Endothelial cell of umbilical vein (primary cell): ENCODE measurements around the gene BNC2. TPM values are rescaled to one million over a fixed set of nuclear protein-coding genes. Genes with fewer than 3 reads are reported as not detected.

ENCODE experiments used
- BruUV-seq: library from RNA; stranded (reverse); fragments of 400-500 nt; replicated peaks from 2 replicates; lab custom pipeline; 2021; lab: Mats Ljungman, UMichigan
- CTCF ChIA-PET: fragments of 300-600, 350-600 bp; sonication (Branson Sonifier 250); formaldehyde crosslinking; loops from one replicate; lab custom pipeline; 2021; ENCODE audit warnings: antibody characterized with exemption, inconsistent platforms; lab: Charles Lee
- POLR2A ChIA-PET: fragments of 300-600, 350-600 bp; sonication (Branson Sonifier 250); formaldehyde crosslinking; loops from one replicate; lab custom pipeline; 2021; ENCODE audit warnings: antibody characterized with exemption, inconsistent platforms; lab: Charles Lee
- DNase-seq: peaks from one replicate; pipeline ENCODE4 v3.0.0-alpha.2; 2011; ENCODE audit warnings: low read depth, low spot score
- FAIRE-seq: peaks from 2 replicates; lab custom pipeline; 2011; peaks lifted over from hg19 to GRCh38; lab: Jason Lieb, UNC
- H2AFZ ChIP-seq: 2 replicates; pipeline ENCODE4 v1.6.0; 2012; ENCODE audit warnings: low read depth, low read length, control low read depth, inconsistent platforms
- H3K27ac ChIP-seq: 2 replicates; pipeline ENCODE4 v1.5.1; 2011; ENCODE audit warnings: low read depth, mild to moderate bottlenecking, control low read depth, low read length, moderate library complexity; ENCODE audit not compliant: insufficient read depth
- H3K27me3 ChIP-seq, 2 experiments: 2 replicates each; pipeline versions ENCODE4 v1.6.0 to v1.6.1; 2011; ENCODE audit warnings: low read length in 2 of 2, mixed read lengths in 1 of 2; ENCODE audit not compliant: control insufficient read depth in 2 of 2, insufficient read depth in 2 of 2
- H3K36me3 ChIP-seq, 2 experiments: 2 replicates in 1 of 2; 3 replicates in 1 of 2; pipeline ENCODE4 v1.5.1; 2011; ENCODE audit warnings: low read length in 2 of 2, mild to moderate bottlenecking in 1 of 2, moderate library complexity in 1 of 2; ENCODE audit not compliant: control insufficient read depth in 2 of 2, insufficient read depth in 2 of 2; ENCODE audit errors: extremely low read depth in 1 of 2
- H3K4me1 ChIP-seq: 3 replicates; pipeline ENCODE4 v1.5.1; 2011; ENCODE audit warnings: mild to moderate bottlenecking, low read length; ENCODE audit not compliant: control insufficient read depth, insufficient read depth; ENCODE audit errors: extremely low read depth
- H3K4me2 ChIP-seq: 2 replicates; pipeline ENCODE4 v1.6.1; 2011; ENCODE audit warnings: low read length, control low read depth, mixed read lengths; ENCODE audit not compliant: insufficient read depth
- H3K4me3 ChIP-seq, 3 experiments: fragments of 200-600 bp in 1 of 3; sonication (generic), shearing (Covaris generic) in 1 of 3; replicated peaks in 1 of 3; 2 replicates each; pipeline ENCODE4 v1.5.1; 2011 to 2016; ENCODE audit warnings: control low read depth in 3 of 3, low read length in 3 of 3, mild to moderate bottlenecking in 2 of 3, inconsistent platforms in 1 of 3, low read depth in 1 of 3, moderate library complexity in 1 of 3; ENCODE audit not compliant: insufficient read depth in 1 of 3
- H3K79me2 ChIP-seq: 2 replicates; pipeline ENCODE4 v1.6.0; 2012; ENCODE audit warnings: low read length, inconsistent platforms; ENCODE audit not compliant: control insufficient read depth, insufficient read depth
- H3K9ac ChIP-seq: replicated peaks from 2 replicates; pipeline ENCODE3; 2011; ENCODE audit warnings: low read length, control low read depth; ENCODE audit not compliant: insufficient read depth; ENCODE audit errors: extremely low read depth
- H3K9me1 ChIP-seq: replicated peaks from 3 replicates; pipeline ENCODE4 v1.6.0; 2011; ENCODE audit warnings: mild to moderate bottlenecking, low read length; ENCODE audit not compliant: control insufficient read depth, insufficient read depth; ENCODE audit errors: extremely low read depth
- H3K9me3 ChIP-seq: replicated peaks from 2 replicates; pipeline ENCODE4 v1.5.1; 2012; ENCODE audit warnings: low read length, inconsistent platforms; ENCODE audit not compliant: control insufficient read depth, insufficient read depth
- H4K20me1 ChIP-seq: replicated peaks from 2 replicates; pipeline ENCODE3; 2011; ENCODE audit warnings: mild to moderate bottlenecking, low read length; ENCODE audit not compliant: control insufficient read depth, insufficient read depth; ENCODE audit errors: extremely low read depth
- CTCF ChIP-seq, 2 donors: IDR thresholded peaks; 1 replicate in 1 of 2; 2 replicates in 1 of 2; pipeline ENCODE4 v1.5.1; 2011; ENCODE audit warnings: low read length in 2 of 2, mild to moderate bottlenecking in 2 of 2, moderate library complexity in 2 of 2, control low read depth in 1 of 2, inconsistent platforms in 1 of 2, low read depth in 1 of 2; ENCODE audit not compliant: insufficient read depth in 1 of 2; ENCODE audit errors: extremely low read depth in 1 of 2
- EZH2 ChIP-seq: IDR thresholded peaks from 2 replicates; pipeline ENCODE4 v1.6.1; 2012; ENCODE audit warnings: borderline replicate concordance, low read depth, mild to moderate bottlenecking, moderate library complexity, low read length, inconsistent platforms; ENCODE audit not compliant: severe bottlenecking
- FOS ChIP-seq: IDR thresholded peaks from 2 replicates; pipeline ENCODE4 v1.6.1; 2011; ENCODE audit warnings: mild to moderate bottlenecking, low read length, moderate library complexity, borderline replicate concordance; ENCODE audit not compliant: insufficient read depth
- GATA2 ChIP-seq: IDR thresholded peaks from 2 replicates; pipeline ENCODE4 v1.7.0; 2011; ENCODE audit warnings: low read depth, mild to moderate bottlenecking, moderate library complexity, mixed read lengths, low read length; ENCODE audit not compliant: insufficient read length, insufficient read depth
- JUN ChIP-seq: IDR thresholded peaks from 2 replicates; pipeline ENCODE4 v1.6.1; 2011; ENCODE audit warnings: borderline replicate concordance, low read depth; ENCODE audit not compliant: insufficient read length, insufficient read depth
- MAX ChIP-seq: IDR thresholded peaks from 2 replicates; pipeline ENCODE4 v1.6.1; 2011; ENCODE audit not compliant: insufficient read depth, insufficient read length
- MYC ChIP-seq: IDR thresholded peaks from one replicate; pipeline ENCODE4 v1.6.1; 2011; ENCODE audit warnings: mild to moderate bottlenecking, low read depth, low read length
- POLR2A ChIP-seq: IDR thresholded peaks from 2 replicates; pipeline ENCODE4 v1.6.1; 2012; ENCODE audit warnings: low read depth, mild to moderate bottlenecking, control low read depth, low read length
- POLR2AphosphoS5 ChIP-seq: IDR thresholded peaks from 2 replicates; pipeline ENCODE4 v1.6.1; 2012; ENCODE audit warnings: low read depth, mild to moderate bottlenecking, control low read depth, low read length, moderate library complexity; ENCODE audit not compliant: insufficient read depth
- dilution Hi-C: fragments of 300-500 bp; cut with MboI; formaldehyde crosslinking; loops from one replicate; pipeline ENCODE4 v1.15.0; 2019; ENCODE audit warnings: low sequenced_read_pairs; ENCODE audit not compliant: extremely low pct_ligation_motif_present
- intact Hi-C: fragments of 100-400 bp; cut with micrococcal nuclease; formaldehyde crosslinking; loops from one replicate; pipeline ENCODE4 v1.10.0; 2022
- polyA plus RNA-seq, 4 experiments: library from polyadenylated mRNA; depleted of rRNA in 3 of 4; stranded (reverse) in 3 of 4; unstranded in 1 of 4; fragments of >200 nt; gene quantifications; 2 replicates each; pipeline versions ENCODE4 v1.2.1 to v1.2.3, GENCODE V29; 2011 to 2012; ENCODE audit warnings: missing spikeins in 1 of 4
- total RNA-seq: library from RNA; stranded (reverse); gene quantifications from 2 replicates; pipeline ENCODE4 v1.2.3, GENCODE V29; 2021

Gene BNC2
- total and polyA plus RNA-seq, 2 donors (not counting 3 experiments of a cell fraction or from before 2014, with no cell fraction given): 12.1 to 34.3 TPM

- Histone ChIP-seq H3K27ac (no peak overlapping the region), H3K27me3 (no peaks in the 10 kb centered on the region), H2AFZ (no peak overlapping the region), H3K79me2 (peaks cover 8% of the 10 kb centered on the region), H3K4me2 (no peak overlapping the region), H3K4me3 (no peak overlapping the region), H3K9me3 (no peaks in the 10 kb centered on the region), H3K36me3 (no peaks in the 10 kb centered on the region), H4K20me1 (no peaks in the 10 kb centered on the region), H3K9me1 (no peaks in the 10 kb centered on the region), H3K9ac (no peak overlapping the region), H3K4me1 (peaks cover 23% of the 10 kb centered on the region)
- intact Hi-C loops (no loop called here), dilution Hi-C loops (no loop called here)
- no TSS peak for BruUV-seq
- TF ChIP-seq MYC (no peak), MAX (no peak), POLR2AphosphoS5 (no peak), FOS (no peak), JUN (no peak), GATA2 (no peak)
- CTCF ChIA-PET: interaction anchor here (0.9 to 1.2 kb wide), 2 partner anchors 8 to 418 kb away, joined by 3 read pairs; no protein-coding TSS in a partner anchor
- no peak for DNase-seq
- no peak for FAIRE-seq
- POLR2A ChIA-PET: no interaction called here
Observed at GRCh38 chr9:16611983-16612382, 258.5 kb downstream of the BNC2 start.

GRCh38 chr9:16611001-16611400 is 259.5 kb downstream of the BNC2 start:
- DNase-seq (no peak), FAIRE-seq (no peak)
- ChIA-PET CTCF (interaction anchor here (1.2 kb wide), 1 partner anchor 9 kb away, joined by 3 read pairs; no protein-coding TSS in a partner anchor), POLR2A (interaction anchor here (0.8 kb wide), 1 partner anchor 17 kb away, joined by 3 read pairs; no protein-coding TSS in a partner anchor)
- Histone ChIP-seq H3K27ac (no peak overlapping the region), H3K9me3 (no peaks in the 10 kb centered on the region), H3K27me3 (no peaks in the 10 kb centered on the region), H4K20me1 (no peaks in the 10 kb centered on the region), H3K4me1 (peaks cover 20% of the 10 kb centered on the region), H3K36me3 (no peaks in the 10 kb centered on the region), H3K4me2 (no peak overlapping the region), H3K9me1 (no peaks in the 10 kb centered on the region), H3K9ac (no peak overlapping the region), H2AFZ (no peak overlapping the region), H3K79me2 (peaks cover 8% of the 10 kb centered on the region), H3K4me3 (no peak overlapping the region)
- intact Hi-C loops (no loop called here), dilution Hi-C loops (no loop called here)
- no TSS peak for BruUV-seq
- TF ChIP-seq CTCF (IDR thresholded peaks at IDR 0.05; ENCODE audit: extremely low read depth in 1 of 2, insufficient read depth in 1 of 2, low read depth in 1 of 2, low read length in 2 of 2) (no peak), POLR2A (no peak), EZH2 (no peak), MYC (no peak), POLR2AphosphoS5 (no peak), JUN (no peak), FOS (no peak), GATA2 (no peak), MAX (no peak)
